C4-2B (cell line): Measurements from ENCODE around the gene P4HTM.

Experiments used
- CTCF ChIP-seq: fragments of 450-650 bp; conservative IDR thresholded peaks from 2 replicates; pipeline ENCODE4 v1.5.1; 2017; ENCODE audit warnings: mild to moderate bottlenecking
- ZFX ChIP-seq: fragments of 450-650 bp; IDR thresholded peaks from 2 replicates; pipeline ENCODE4 v1.6.1; 2017

GRCh38 chr3:49035281-49035680 lies 45.2 kb downstream of the P4HTM start:
- TF ChIP-seq CTCF (no peak), ZFX (no peak)
